T-helper 1 cell (primary cell): ENCODE measurements around the gene OXER1.
A peak's percentile ranks its signal among the peaks of the same experiment; 100 is the strongest.
"Not testable (repeated sequence)": the region's sequence is repeated elsewhere in the genome, so short reads cannot be mapped to it uniquely, and the experiment has no call there.

Source experiments
- DNase-seq, 5 donors: peaks; one replicate each; pipeline ENCODE4 v3.0.0-alpha.2; 2012 to 2020

OXER1 gene

GRCh38 chr2:42744545-42745082 lies 19.3 kb downstream of the OXER1 start:
- DNase-seq, result no peak

GRCh38 chr2:42743659-42743990 lies 20.3 kb downstream of the OXER1 start:
- DNase-seq, result no peak

GRCh38 chr2:42742740-42743658 lies 20.9 kb downstream of the OXER1 start:
- DNase-seq, result no peak

GRCh38 chr2:42741140-42741539 lies 22.8 kb downstream of the OXER1 start:
- no peak for DNase-seq

- DNase-seq, result no peak
Measured at GRCh38 chr2:42736598-42737322, 27.2 kb downstream of the OXER1 start.

GRCh38 chr2:42733852-42734251 lies 30.1 kb downstream of the OXER1 start:
- no peak for DNase-seq

- not testable (repeated sequence) for DNase-seq
Measured at GRCh38 chr2:42731316-42731715, 32.6 kb downstream of the OXER1 start.

- DNase-seq, result no peak
Measured at GRCh38 chr2:42726680-42727079, 37.3 kb downstream of the OXER1 start.

GRCh38 chr2:42725657-42726056 lies 38.3 kb downstream of the OXER1 start:
- no peak for DNase-seq

GRCh38 chr2:42724886-42725285 lies 39.0 kb downstream of the OXER1 start:
- DNase-seq, result no peak

GRCh38 chr2:42723465-42723864 lies 40.5 kb downstream of the OXER1 start:
- no peak for DNase-seq

GRCh38 chr2:42722320-42723190 lies 41.4 kb downstream of the OXER1 start:
- DNase-seq, result peak in 1 of 5 donors; percentile 68

GRCh38 chr2:42721898-42722297 lies 42.0 kb downstream of the OXER1 start:
- no peak for DNase-seq

GRCh38 chr2:42714686-42715085 lies 49.2 kb downstream of the OXER1 start:
- DNase-seq, result no peak

GRCh38 chr2:42713920-42714319 lies 50.0 kb downstream of the OXER1 start:
- DNase-seq, result no peak

- no peak for DNase-seq
Measured at GRCh38 chr2:42712934-42713333, 51.0 kb downstream of the OXER1 start.
